ENCODE data around the gene FBXO11.

GRCh38 chr2:47876912-47877311 lies 29.4 kb downstream of the FBXO11 start:
- no peak for TF ChIP-seq POLR2AphosphoS5 (IDR thresholded peaks at IDR 0.05; ENCODE audit: low read depth, low read length)
- no peak for TF ChIP-seq SIN3A (IDR thresholded peaks at IDR 0.05; ENCODE audit: borderline replicate concordance, insufficient read depth, low read length)
